ENCODE measurements around the gene EML3. TPM values are rescaled to one million over a fixed set of nuclear protein-coding genes. Genes with fewer than 3 reads are reported as not detected.
"Not testable (repeated sequence)": the region's sequence is repeated elsewhere in the genome, so short reads cannot be mapped to it uniquely, and the experiment has no call there.

EML3 gene
- total RNA-seq, 1 donor from 2014 or later, result 161 TPM

- DNase-seq; H3K4me3 Mint-ChIP-seq; H3K9me3 Mint-ChIP-seq; H3K27me3 Mint-ChIP-seq; H3K27ac Mint-ChIP-seq; H3K4me1 Mint-ChIP-seq; intact Hi-C loops (cut with micrococcal nuclease): not testable (repeated sequence)
- peaks cover 35% of the 10 kb centered on the region for H3K36me3 Mint-ChIP-seq (ENCODE audit: low read depth)
These were observed 27.2 kb downstream of the EML3 start for GRCh38 chr11:62585356-62585755.

- intact Hi-C loops (cut with micrococcal nuclease); DNase-seq; H3K27me3 Mint-ChIP-seq; H3K9me3 Mint-ChIP-seq; H3K4me1 Mint-ChIP-seq; H3K27ac Mint-ChIP-seq; H3K4me3 Mint-ChIP-seq: not testable (repeated sequence)
- H3K36me3 Mint-ChIP-seq (ENCODE audit: low read depth), result peaks cover 32% of the 10 kb centered on the region
These were observed 30.8 kb downstream of the EML3 start for GRCh38 chr11:62581735-62582134.

GRCh38 chr11:62580959-62581715 is 31.4 kb downstream of the EML3 start:
- Mint-ChIP-seq H3K27ac (no peak overlapping the region), H3K27me3 (no peaks in the 10 kb centered on the region), H3K4me3 (no peak overlapping the region), H3K4me1 (peaks cover 4% of the 10 kb centered on the region), H3K9me3 (no peaks in the 10 kb centered on the region), H3K36me3 (ENCODE audit: low read depth) (peaks cover 33% of the 10 kb centered on the region)
- intact Hi-C loops (cut with micrococcal nuclease), result no loop called here
- DNase-seq, result no peak

- no peak for DNase-seq
- Mint-ChIP-seq H3K27me3 (no peaks in the 10 kb centered on the region), H3K4me3 (no peak overlapping the region), H3K27ac (no peak overlapping the region), H3K4me1 (peaks cover 14% of the 10 kb centered on the region), H3K9me3 (no peaks in the 10 kb centered on the region), H3K36me3 (ENCODE audit: low read depth) (peaks cover 40% of the 10 kb centered on the region)
- intact Hi-C loops (cut with micrococcal nuclease), result no loop called here
These were observed 33.3 kb downstream of the EML3 start for GRCh38 chr11:62579252-62579651.

- no peak overlapping the region for H3K4me3 Mint-ChIP-seq
- DNase-seq, result no peak
- H3K36me3 Mint-ChIP-seq (ENCODE audit: low read depth), result peaks cover 42% of the 10 kb centered on the region
- no peak overlapping the region for H3K27ac Mint-ChIP-seq
- H3K27me3 Mint-ChIP-seq, result no peaks in the 10 kb centered on the region
- peaks cover 14% of the 10 kb centered on the region for H3K4me1 Mint-ChIP-seq
- H3K9me3 Mint-ChIP-seq, result no peaks in the 10 kb centered on the region
- intact Hi-C loops (cut with micrococcal nuclease), result no loop called here
These were observed 34.0 kb downstream of the EML3 start for GRCh38 chr11:62578541-62578940.

GRCh38 chr11:62577046-62577714 is 35.4 kb downstream of the EML3 start:
- Mint-ChIP-seq H3K4me3 (no peak overlapping the region), H3K36me3 (ENCODE audit: low read depth) (peaks cover 54% of the 10 kb centered on the region), H3K27ac (no peak overlapping the region), H3K9me3 (no peaks in the 10 kb centered on the region), H3K4me1 (peaks cover 22% of the 10 kb centered on the region), H3K27me3 (no peaks in the 10 kb centered on the region)
- intact Hi-C loops (cut with micrococcal nuclease), result no loop called here
- DNase-seq, result no peak

GRCh38 chr11:62575837-62576236 is 36.7 kb downstream of the EML3 start:
- intact Hi-C loops (cut with micrococcal nuclease), result no loop called here
- peak overlapping the region; percentile 96 for H3K4me3 Mint-ChIP-seq

GRCh38 chr11:62575156-62575555 is 37.4 kb downstream of the EML3 start:
- peak overlapping the region; percentile 96 for H3K4me3 Mint-ChIP-seq
- H3K4me1 Mint-ChIP-seq, result peaks cover 34% of the 10 kb centered on the region
- no peaks in the 10 kb centered on the region for H3K9me3 Mint-ChIP-seq
- intact Hi-C loops (cut with micrococcal nuclease), result no loop called here
- peak; percentile 67 for DNase-seq
- H3K27ac Mint-ChIP-seq, result peak overlapping the region; percentile 96
- peaks cover 64% of the 10 kb centered on the region for H3K36me3 Mint-ChIP-seq (ENCODE audit: low read depth)
- no peaks in the 10 kb centered on the region for H3K27me3 Mint-ChIP-seq

More at GRCh38 chr11:62575837-62576236, 36.7 kb downstream of the EML3 start:
- Mint-ChIP-seq H3K9me3 (no peaks in the 10 kb centered on the region), H3K4me1 (peaks cover 31% of the 10 kb centered on the region), H3K27me3 (no peaks in the 10 kb centered on the region), H3K27ac (peak overlapping the region; percentile 42), H3K36me3 (ENCODE audit: low read depth) (peaks cover 61% of the 10 kb centered on the region)
- DNase-seq, result peak; percentile 56

GRCh38 chr11:62574363-62575071 is 38.1 kb downstream of the EML3 start:
- peak overlapping the region; percentile 96 for H3K27ac Mint-ChIP-seq
- DNase-seq, result no peak
- H3K36me3 Mint-ChIP-seq (ENCODE audit: low read depth), result peaks cover 71% of the 10 kb centered on the region
- no peaks in the 10 kb centered on the region for H3K9me3 Mint-ChIP-seq
- H3K4me1 Mint-ChIP-seq, result peaks cover 36% of the 10 kb centered on the region
- no peaks in the 10 kb centered on the region for H3K27me3 Mint-ChIP-seq
- intact Hi-C loops (cut with micrococcal nuclease), result loop anchor here (1.0 kb wide), 1 partner anchor 17 kb away; the partner anchor contains the start of gene TUT1
- peak overlapping the region; percentile 96 for H3K4me3 Mint-ChIP-seq

GRCh38 chr11:62573592-62574362 is 38.8 kb downstream of the EML3 start, which contains the start of gene EEF1G:
EEF1G (minus strand) TSS chr11:62573891; CDS start chr11:62573842, 49 bp downstream.
- Mint-ChIP-seq H3K27me3 (no peaks in the 10 kb centered on the region), H3K4me1 (peaks cover 37% of the 10 kb centered on the region), H3K4me3 (peak within 1 kb of the TSS; percentile 96), H3K9me3 (no peaks in the 10 kb centered on the region), H3K36me3 (ENCODE audit: low read depth) (peaks cover 75% of the 10 kb centered on the region), H3K27ac (peak within 1 kb of the TSS; percentile 96)
- intact Hi-C loops (cut with micrococcal nuclease), result loop anchor here (1.0 to 2.0 kb wide), 3 partner anchors 17 to 73 kb away; partner anchors contain the start of genes GANAB and TUT1
- DNase-seq, result peak; percentile 99

- Mint-ChIP-seq H3K4me1 (peaks cover 39% of the 10 kb centered on the region), H3K4me3 (peak overlapping the region; percentile 96), H3K27ac (peak overlapping the region; percentile 96), H3K27me3 (no peaks in the 10 kb centered on the region), H3K36me3 (ENCODE audit: low read depth) (peaks cover 78% of the 10 kb centered on the region), H3K9me3 (no peaks in the 10 kb centered on the region)
- intact Hi-C loops (cut with micrococcal nuclease), result loop anchor here (2.0 kb wide), 2 partner anchors 16 to 74 kb away; partner anchors contain the start of gene GANAB
- peak; percentile 79 for DNase-seq
These were observed 39.5 kb downstream of the EML3 start for GRCh38 chr11:62573006-62573591.

- Mint-ChIP-seq H3K4me3 (peak overlapping the region; percentile 96), H3K4me1 (peaks cover 41% of the 10 kb centered on the region), H3K36me3 (ENCODE audit: low read depth) (peaks cover 75% of the 10 kb centered on the region), H3K27me3 (no peaks in the 10 kb centered on the region), H3K9me3 (no peaks in the 10 kb centered on the region), H3K27ac (peak overlapping the region; percentile 96)
- no peak for DNase-seq
- intact Hi-C loops (cut with micrococcal nuclease), result loop anchor here (2.0 kb wide), 2 partner anchors 16 to 74 kb away; partner anchors contain the start of gene GANAB
These were observed 40.1 kb downstream of the EML3 start for GRCh38 chr11:62572431-62572830.

- H3K36me3 Mint-ChIP-seq (ENCODE audit: low read depth), result peaks cover 78% of the 10 kb centered on the region
- intact Hi-C loops (cut with micrococcal nuclease); H3K27me3 Mint-ChIP-seq; H3K9me3 Mint-ChIP-seq; DNase-seq: not testable (repeated sequence)
- peaks cover 48% of the 10 kb centered on the region for H3K4me1 Mint-ChIP-seq
- peak overlapping the region; percentile 75 for H3K27ac Mint-ChIP-seq
- H3K4me3 Mint-ChIP-seq, result peak overlapping the region; percentile 96
These were observed 41.1 kb downstream of the EML3 start for GRCh38 chr11:62571493-62571892.
